NCI-H2171 (cell line): ENCODE results near the gene PHEX.
"Not testable (repeated sequence)": the region's sequence is repeated elsewhere in the genome, so short reads cannot be mapped to it uniquely, and the experiment has no call there.

ENCODE experiments used
- DNase-seq: peaks from one replicate; lab custom pipeline; 2025; lab: John Stamatoyannopoulos, UW

PHEX gene

GRCh38 chrX:22246620-22247019 lies 214.5 kb downstream of the PHEX start:
- DNase-seq = no peak

GRCh38 chrX:22247169-22247568 lies 215.0 kb downstream of the PHEX start:
- DNase-seq = no peak

- DNase-seq = no peak
Measured at GRCh38 chrX:22248401-22248800, 216.3 kb downstream of the PHEX start.

GRCh38 chrX:22249371-22249770 lies 217.2 kb downstream of the PHEX start:
- no peak for DNase-seq

- peak; percentile 30 for DNase-seq
Measured at GRCh38 chrX:22268706-22269105, 236.6 kb downstream of the PHEX start.

- no peak for DNase-seq
Measured at GRCh38 chrX:22272613-22273012, 240.5 kb downstream of the PHEX start, which contains the start of gene CBLL2. TSS of gene CBLL2 (plus strand) at chrX:22272913. CDS start at chrX:22272992, 79 bp downstream.

GRCh38 chrX:22273714-22274317 lies 241.7 kb downstream of the PHEX start:
- DNase-seq = no peak

GRCh38 chrX:22276781-22277180 lies 244.7 kb downstream of the PHEX start:
- no peak for DNase-seq

GRCh38 chrX:22278375-22278774 lies 246.2 kb downstream of the PHEX start:
- no peak for DNase-seq

- not testable (repeated sequence) for DNase-seq
Measured at GRCh38 chrX:22289209-22289608, 257.1 kb downstream of the PHEX start.

GRCh38 chrX:22296871-22297270 lies 264.7 kb downstream of the PHEX start:
- DNase-seq = no peak

- DNase-seq = peak; percentile 6
Measured at GRCh38 chrX:22300130-22300529, 268.0 kb downstream of the PHEX start.
